ENCODE data around the gene FUT4. TPM values are rescaled to one million over a fixed set of nuclear protein-coding genes. Genes with fewer than 3 reads are reported as not detected.

FUT4 gene
- polyA plus RNA-seq, 1 donor from 2014 or later, result 0.62 TPM

- H3F3A ChIP-seq (ENCODE audit: insufficient read depth, low read length, poor library complexity, severe bottlenecking), result no peaks in the 10 kb centered on the region
- H3K9me2 ChIP-seq (ENCODE audit: insufficient read depth, low read length), result no peaks in the 10 kb centered on the region
- TF ChIP-seq EZH2 (IDR thresholded peaks at IDR 0.05; ENCODE audit: borderline replicate concordance, insufficient read depth, low read length, poor library complexity, severe bottlenecking), result no peak
- no peak for TF ChIP-seq TAF1 (IDR thresholded peaks at IDR 0.05; ENCODE audit: low read depth)
- no peak for TF ChIP-seq CTCF (IDR thresholded peaks at IDR 0.05; ENCODE audit: poor library complexity, severe bottlenecking)
- no peak for TF ChIP-seq MXI1 (conservative IDR thresholded peaks at IDR 0.05; ENCODE audit: poor library complexity, severe bottlenecking)
- TF ChIP-seq RAD21 (conservative IDR thresholded peaks at IDR 0.05), result no peak
- TF ChIP-seq EP300 (conservative IDR thresholded peaks at IDR 0.05; ENCODE audit: poor library complexity, severe bottlenecking), result no peak
- TF ChIP-seq, protein P1, sequence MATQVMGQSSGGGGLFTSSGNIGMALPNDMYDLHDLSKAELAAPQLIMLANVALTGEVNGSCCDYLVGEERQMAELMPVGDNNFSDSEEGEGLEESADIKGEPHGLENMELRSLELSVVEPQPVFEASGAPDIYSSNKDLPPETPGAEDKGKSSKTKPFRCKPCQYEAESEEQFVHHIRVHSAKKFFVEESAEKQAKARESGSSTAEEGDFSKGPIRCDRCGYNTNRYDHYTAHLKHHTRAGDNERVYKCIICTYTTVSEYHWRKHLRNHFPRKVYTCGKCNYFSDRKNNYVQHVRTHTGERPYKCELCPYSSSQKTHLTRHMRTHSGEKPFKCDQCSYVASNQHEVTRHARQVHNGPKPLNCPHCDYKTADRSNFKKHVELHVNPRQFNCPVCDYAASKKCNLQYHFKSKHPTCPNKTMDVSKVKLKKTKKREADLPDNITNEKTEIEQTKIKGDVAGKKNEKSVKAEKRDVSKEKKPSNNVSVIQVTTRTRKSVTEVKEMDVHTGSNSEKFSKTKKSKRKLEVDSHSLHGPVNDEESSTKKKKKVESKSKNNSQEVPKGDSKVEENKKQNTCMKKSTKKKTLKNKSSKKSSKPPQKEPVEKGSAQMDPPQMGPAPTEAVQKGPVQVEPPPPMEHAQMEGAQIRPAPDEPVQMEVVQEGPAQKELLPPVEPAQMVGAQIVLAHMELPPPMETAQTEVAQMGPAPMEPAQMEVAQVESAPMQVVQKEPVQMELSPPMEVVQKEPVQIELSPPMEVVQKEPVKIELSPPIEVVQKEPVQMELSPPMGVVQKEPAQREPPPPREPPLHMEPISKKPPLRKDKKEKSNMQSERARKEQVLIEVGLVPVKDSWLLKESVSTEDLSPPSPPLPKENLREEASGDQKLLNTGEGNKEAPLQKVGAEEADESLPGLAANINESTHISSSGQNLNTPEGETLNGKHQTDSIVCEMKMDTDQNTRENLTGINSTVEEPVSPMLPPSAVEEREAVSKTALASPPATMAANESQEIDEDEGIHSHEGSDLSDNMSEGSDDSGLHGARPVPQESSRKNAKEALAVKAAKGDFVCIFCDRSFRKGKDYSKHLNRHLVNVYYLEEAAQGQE (IDR thresholded peaks at IDR 0.05; ENCODE audit: borderline replicate concordance), result no peak
- TF ChIP-seq POLR2AphosphoS5 (IDR thresholded peaks at IDR 0.05), result no peak
- no peak for TF ChIP-seq SMC3 (conservative IDR thresholded peaks at IDR 0.05; ENCODE audit: poor library complexity)
- no peaks in the 10 kb centered on the region for H3K79me2 ChIP-seq (replicated peaks; ENCODE audit: insufficient read depth, low read length)
- H3K4me2 ChIP-seq (ENCODE audit: low read length), result no peak overlapping the region
- no peak overlapping the region for H2AFZ ChIP-seq (ENCODE audit: low read depth, low read length)
- H3K9ac ChIP-seq (ENCODE audit: low read length), result no peak overlapping the region
- H3K27ac ChIP-seq (ENCODE audit: low read length), result no peak overlapping the region
- no peaks in the 10 kb centered on the region for H3K36me3 ChIP-seq (ENCODE audit: insufficient read depth, low read length)
- no peak overlapping the region for H3K4me3 ChIP-seq (ENCODE audit: low read length)
- no peaks in the 10 kb centered on the region for H3K27me3 ChIP-seq (ENCODE audit: insufficient read depth, low read depth, low read length)
- no peaks in the 10 kb centered on the region for H4K20me1 ChIP-seq (ENCODE audit: insufficient read depth)
- no peaks in the 10 kb centered on the region for H3K9me3 ChIP-seq (ENCODE audit: low read length)
Observed at GRCh38 chr11:94586978-94587377, 43.3 kb downstream of the FUT4 start.

DNA sequence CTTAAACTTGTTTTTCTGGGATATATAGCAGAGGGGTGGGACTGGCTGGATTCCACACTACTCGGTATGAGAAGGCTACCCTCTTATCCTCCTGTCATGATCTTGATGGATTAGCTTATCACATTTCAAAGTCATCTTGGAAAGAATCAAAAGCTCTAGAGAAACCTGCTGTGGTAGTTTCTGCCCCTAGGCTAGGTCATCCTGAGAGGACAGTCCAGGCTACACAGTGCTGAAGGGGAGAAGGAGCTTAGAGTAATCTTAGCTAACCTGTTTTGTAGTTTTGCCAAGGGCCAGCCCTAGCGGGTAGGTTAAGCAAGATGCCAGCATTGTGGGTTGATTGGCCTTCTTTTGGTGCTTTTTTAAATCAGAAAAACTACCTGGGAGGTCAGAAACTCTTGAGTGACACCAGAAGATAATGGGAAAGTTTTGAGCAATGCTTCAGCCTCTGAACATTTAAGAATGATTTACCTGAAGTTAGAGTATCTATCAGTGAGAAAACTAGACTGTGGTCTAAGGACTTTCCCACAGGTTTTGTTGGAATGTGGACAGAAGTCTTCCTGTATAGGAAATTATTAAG, 44.7 kb downstream of the FUT4 start:
- Histone ChIP-seq H3F3A (ENCODE audit: insufficient read depth, low read length, poor library complexity, severe bottlenecking) (no peaks in the 10 kb centered on the region), H3K4me3 (ENCODE audit: low read length) (no peak overlapping the region), H3K9me3 (ENCODE audit: low read length) (no peaks in the 10 kb centered on the region), H3K9me2 (ENCODE audit: insufficient read depth, low read length) (no peaks in the 10 kb centered on the region), H3K27me3 (ENCODE audit: insufficient read depth, low read depth, low read length) (no peaks in the 10 kb centered on the region), H3K36me3 (ENCODE audit: insufficient read depth, low read length) (no peaks in the 10 kb centered on the region), H3K4me2 (ENCODE audit: low read length) (no peak overlapping the region), H3K27ac (ENCODE audit: low read length) (no peak overlapping the region), H2AFZ (ENCODE audit: low read depth, low read length) (no peak overlapping the region), H3K79me2 (replicated peaks; ENCODE audit: insufficient read depth, low read length) (no peaks in the 10 kb centered on the region), H3K9ac (ENCODE audit: low read length) (no peak overlapping the region), H4K20me1 (ENCODE audit: insufficient read depth) (no peaks in the 10 kb centered on the region)
- TF ChIP-seq POLR2AphosphoS5 (IDR thresholded peaks at IDR 0.05), result no peak
- TF ChIP-seq TAF1 (IDR thresholded peaks at IDR 0.05; ENCODE audit: low read depth), result no peak
- no peak for TF ChIP-seq CTCF (IDR thresholded peaks at IDR 0.05; ENCODE audit: poor library complexity, severe bottlenecking)
- TF ChIP-seq EZH2 (IDR thresholded peaks at IDR 0.05; ENCODE audit: borderline replicate concordance, insufficient read depth, low read length, poor library complexity, severe bottlenecking), result no peak
- TF ChIP-seq EP300 (conservative IDR thresholded peaks at IDR 0.05; ENCODE audit: poor library complexity, severe bottlenecking), result no peak
- no peak for TF ChIP-seq RAD21 (conservative IDR thresholded peaks at IDR 0.05)
- TF ChIP-seq, protein P1 (IDR thresholded peaks at IDR 0.05; ENCODE audit: borderline replicate concordance), result no peak
- no peak for TF ChIP-seq SMC3 (conservative IDR thresholded peaks at IDR 0.05; ENCODE audit: poor library complexity)
- TF ChIP-seq MXI1 (conservative IDR thresholded peaks at IDR 0.05; ENCODE audit: poor library complexity, severe bottlenecking), result no peak
